HG02642 (cell line): ENCODE results near the gene OFD1.

Experiments used
- ATAC-seq: cut with Tn5 transposase; IDR thresholded peaks from one replicate; pipeline ENCODE4 v1.9.1; 2021; ENCODE audit warnings: mild to moderate bottlenecking; ENCODE audit not compliant: unreplicated experiment, poor library complexity

The OFD1 gene

GRCh38 chrX:13734278-13735172 is at the start of gene OFD1, which contains the start of gene TRAPPC2:
OFD1 (plus strand) TSS chrX:13734748; CDS start chrX:13735072, 324 bp downstream.
TRAPPC2 (minus strand) TSS chrX:13734620; CDS start chrX:13719963, 14,657 bp downstream.
- ATAC-seq = peak; percentile 91

GRCh38 chrX:13685126-13685763 is 49.3 kb upstream of the OFD1 start:
- ATAC-seq = no peak

GRCh38 chrX:13687203-13687602 is 47.3 kb upstream of the OFD1 start:
- ATAC-seq = no peak

GRCh38 chrX:13688384-13688957 is 46.1 kb upstream of the OFD1 start:
- ATAC-seq = no peak

- ATAC-seq = peak; percentile 85
Measured at GRCh38 chrX:13688958-13689740, 45.4 kb upstream of the OFD1 start, which contains the start of gene RAB9A. RAB9A (plus strand) TSS chrX:13689128; CDS start chrX:13708747, 19,619 bp downstream.

GRCh38 chrX:13689741-13690211 is 44.8 kb upstream of the OFD1 start:
- no peak for ATAC-seq

GRCh38 chrX:13690836-13691235 is 43.7 kb upstream of the OFD1 start:
- no peak for ATAC-seq

GRCh38 chrX:13691841-13692371 is 42.6 kb upstream of the OFD1 start:
- ATAC-seq = no peak

GRCh38 chrX:13692771-13693231 is 41.7 kb upstream of the OFD1 start:
- no peak for ATAC-seq

GRCh38 chrX:13693341-13693961 is 41.1 kb upstream of the OFD1 start:
- ATAC-seq = no peak

GRCh38 chrX:13694359-13694758 is 40.2 kb upstream of the OFD1 start:
- no peak for ATAC-seq

- ATAC-seq = no peak
Measured at GRCh38 chrX:13694983-13695382, 39.6 kb upstream of the OFD1 start.

- ATAC-seq = no peak
Measured at GRCh38 chrX:13695601-13696115, 38.9 kb upstream of the OFD1 start.

GRCh38 chrX:13697455-13697854 is 37.1 kb upstream of the OFD1 start:
- no peak for ATAC-seq

- ATAC-seq = no peak
Measured at GRCh38 chrX:13697976-13698375, 36.6 kb upstream of the OFD1 start.

- ATAC-seq = no peak
Measured at GRCh38 chrX:13698432-13698831, 36.1 kb upstream of the OFD1 start.

- ATAC-seq = peak; percentile 74
Measured at GRCh38 chrX:13699183-13699826, 35.2 kb upstream of the OFD1 start.

- ATAC-seq = no peak
Measured at GRCh38 chrX:13700380-13700779, 34.2 kb upstream of the OFD1 start.
